ENCODE results near the gene ELOVL5. TPM values are rescaled to one million over a fixed set of nuclear protein-coding genes. Genes with fewer than 3 reads are reported as not detected.

Gene ELOVL5
- total RNA-seq, 1 experiment from 2014 or later: 218 TPM

DNA sequence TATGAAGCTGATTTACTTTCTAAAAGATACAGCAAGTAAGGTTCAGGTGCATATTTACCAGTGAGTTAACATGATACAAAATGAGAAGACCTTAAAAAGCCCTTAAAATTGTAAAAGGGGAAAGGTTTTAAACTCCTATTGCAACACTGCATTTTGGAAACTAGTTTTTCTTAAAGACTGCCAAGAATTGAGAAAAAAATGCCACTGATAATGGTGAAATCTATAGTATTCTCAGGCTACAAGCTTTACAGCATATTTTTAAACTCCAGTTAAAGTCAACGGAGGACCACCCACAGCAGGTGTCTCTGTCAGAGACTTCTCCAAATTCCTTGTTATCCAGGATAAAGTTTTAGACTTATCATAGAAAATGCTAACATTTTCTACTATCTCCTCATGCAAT, 53.6 kb downstream of the ELOVL5 start:
- ATAC-seq: no peak
- POLR2A ChIA-PET: no interaction called here
- no peak for DNase-seq (ENCODE audit: low read depth, low spot score)
- no peaks in the 10 kb centered on the region for H3K27me3 ChIP-seq (ENCODE audit: control insufficient read depth, insufficient read depth, low read length)
- BruUV-seq (replicated peaks): no TSS peak
- peaks cover 8% of the 10 kb centered on the region for H3K36me3 ChIP-seq (ENCODE audit: control insufficient read depth, insufficient read depth, low read length)
- peaks cover 39% of the 10 kb centered on the region for H3K4me1 ChIP-seq (ENCODE audit: control insufficient read depth, insufficient read depth, low read length)
- CTCF ChIA-PET: no interaction called here
- no peak overlapping the region for H3K27ac ChIP-seq (ENCODE audit: low read length)
- intact Hi-C loops (cut with micrococcal nuclease; ENCODE audit: unreplicated experiment) (loop anchor here (10.0 kb wide), 1 partner anchor 120 kb away; no protein-coding TSS in a partner anchor), in situ Hi-C loops (cut with HindIII; ENCODE audit: low pct_unique_long_range_greater_than_20kb, low sequenced_read_pairs) (no loop called here)
- TF ChIP-seq POLR2AphosphoS5 (IDR thresholded peaks at IDR 0.05; ENCODE audit: low read depth, low read length): no peak
- TF ChIP-seq, protein P1, sequence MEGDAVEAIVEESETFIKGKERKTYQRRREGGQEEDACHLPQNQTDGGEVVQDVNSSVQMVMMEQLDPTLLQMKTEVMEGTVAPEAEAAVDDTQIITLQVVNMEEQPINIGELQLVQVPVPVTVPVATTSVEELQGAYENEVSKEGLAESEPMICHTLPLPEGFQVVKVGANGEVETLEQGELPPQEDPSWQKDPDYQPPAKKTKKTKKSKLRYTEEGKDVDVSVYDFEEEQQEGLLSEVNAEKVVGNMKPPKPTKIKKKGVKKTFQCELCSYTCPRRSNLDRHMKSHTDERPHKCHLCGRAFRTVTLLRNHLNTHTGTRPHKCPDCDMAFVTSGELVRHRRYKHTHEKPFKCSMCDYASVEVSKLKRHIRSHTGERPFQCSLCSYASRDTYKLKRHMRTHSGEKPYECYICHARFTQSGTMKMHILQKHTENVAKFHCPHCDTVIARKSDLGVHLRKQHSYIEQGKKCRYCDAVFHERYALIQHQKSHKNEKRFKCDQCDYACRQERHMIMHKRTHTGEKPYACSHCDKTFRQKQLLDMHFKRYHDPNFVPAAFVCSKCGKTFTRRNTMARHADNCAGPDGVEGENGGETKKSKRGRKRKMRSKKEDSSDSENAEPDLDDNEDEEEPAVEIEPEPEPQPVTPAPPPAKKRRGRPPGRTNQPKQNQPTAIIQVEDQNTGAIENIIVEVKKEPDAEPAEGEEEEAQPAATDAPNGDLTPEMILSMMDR (IDR thresholded peaks at IDR 0.05): no peak
- H3K4me3 ChIP-seq (ENCODE audit: low read depth in 2 of 2, low read length in 2 of 2): no peak overlapping the region
- H3K9me3 ChIP-seq (ENCODE audit: control insufficient read depth, insufficient read depth, low read depth, low read length): no peaks in the 10 kb centered on the region

DNA sequence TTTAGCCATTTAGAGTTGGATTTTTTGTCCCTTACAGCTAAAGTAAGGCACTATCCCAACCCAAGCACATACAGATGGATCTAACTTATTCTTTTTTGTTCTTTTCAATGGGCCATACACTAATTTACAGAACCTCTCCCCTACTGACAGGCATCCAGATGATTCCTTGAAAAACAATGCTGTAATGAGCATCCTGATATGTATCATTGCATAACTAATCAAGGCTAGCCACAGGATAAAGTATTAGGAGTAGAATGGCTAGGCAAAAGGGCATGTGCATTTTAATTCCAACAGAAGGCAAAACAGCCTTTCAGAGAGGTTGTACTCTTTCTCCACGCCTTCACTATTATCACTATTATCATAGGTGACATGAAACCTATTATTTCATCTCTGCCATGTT, 54.1 kb downstream of the ELOVL5 start:
- no TSS peak for BruUV-seq (replicated peaks)
- intact Hi-C loops (cut with micrococcal nuclease; ENCODE audit: unreplicated experiment) (loop anchor here (10.0 kb wide), 1 partner anchor 120 kb away; no protein-coding TSS in a partner anchor), in situ Hi-C loops (cut with HindIII; ENCODE audit: low pct_unique_long_range_greater_than_20kb, low sequenced_read_pairs) (no loop called here)
- CTCF ChIA-PET: no interaction called here
- POLR2A ChIA-PET: no interaction called here
- no peak overlapping the region for H3K27ac ChIP-seq (ENCODE audit: low read length)
- H3K4me1 ChIP-seq (ENCODE audit: control insufficient read depth, insufficient read depth, low read length): peaks cover 33% of the 10 kb centered on the region
- ATAC-seq (no peak), DNase-seq (ENCODE audit: low read depth, low spot score) (no peak)
- H3K4me3 ChIP-seq (ENCODE audit: low read depth in 2 of 2, low read length in 2 of 2): no peak overlapping the region
- no peaks in the 10 kb centered on the region for H3K27me3 ChIP-seq (ENCODE audit: control insufficient read depth, insufficient read depth, low read length)
- TF ChIP-seq, protein P1 (IDR thresholded peaks at IDR 0.05): no peak
- TF ChIP-seq, protein P2, sequence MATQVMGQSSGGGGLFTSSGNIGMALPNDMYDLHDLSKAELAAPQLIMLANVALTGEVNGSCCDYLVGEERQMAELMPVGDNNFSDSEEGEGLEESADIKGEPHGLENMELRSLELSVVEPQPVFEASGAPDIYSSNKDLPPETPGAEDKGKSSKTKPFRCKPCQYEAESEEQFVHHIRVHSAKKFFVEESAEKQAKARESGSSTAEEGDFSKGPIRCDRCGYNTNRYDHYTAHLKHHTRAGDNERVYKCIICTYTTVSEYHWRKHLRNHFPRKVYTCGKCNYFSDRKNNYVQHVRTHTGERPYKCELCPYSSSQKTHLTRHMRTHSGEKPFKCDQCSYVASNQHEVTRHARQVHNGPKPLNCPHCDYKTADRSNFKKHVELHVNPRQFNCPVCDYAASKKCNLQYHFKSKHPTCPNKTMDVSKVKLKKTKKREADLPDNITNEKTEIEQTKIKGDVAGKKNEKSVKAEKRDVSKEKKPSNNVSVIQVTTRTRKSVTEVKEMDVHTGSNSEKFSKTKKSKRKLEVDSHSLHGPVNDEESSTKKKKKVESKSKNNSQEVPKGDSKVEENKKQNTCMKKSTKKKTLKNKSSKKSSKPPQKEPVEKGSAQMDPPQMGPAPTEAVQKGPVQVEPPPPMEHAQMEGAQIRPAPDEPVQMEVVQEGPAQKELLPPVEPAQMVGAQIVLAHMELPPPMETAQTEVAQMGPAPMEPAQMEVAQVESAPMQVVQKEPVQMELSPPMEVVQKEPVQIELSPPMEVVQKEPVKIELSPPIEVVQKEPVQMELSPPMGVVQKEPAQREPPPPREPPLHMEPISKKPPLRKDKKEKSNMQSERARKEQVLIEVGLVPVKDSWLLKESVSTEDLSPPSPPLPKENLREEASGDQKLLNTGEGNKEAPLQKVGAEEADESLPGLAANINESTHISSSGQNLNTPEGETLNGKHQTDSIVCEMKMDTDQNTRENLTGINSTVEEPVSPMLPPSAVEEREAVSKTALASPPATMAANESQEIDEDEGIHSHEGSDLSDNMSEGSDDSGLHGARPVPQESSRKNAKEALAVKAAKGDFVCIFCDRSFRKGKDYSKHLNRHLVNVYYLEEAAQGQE (IDR thresholded peaks at IDR 0.05; ENCODE audit: insufficient read depth in 1 of 2, low read depth in 2 of 2, low read length in 1 of 2): no peak
- TF ChIP-seq POLR2AphosphoS5 (IDR thresholded peaks at IDR 0.05; ENCODE audit: low read depth, low read length) (no peak), SIN3A (IDR thresholded peaks at IDR 0.05; ENCODE audit: borderline replicate concordance, insufficient read depth, low read depth, low read length) (no peak), TCF7L2 (IDR thresholded peaks at IDR 0.05; ENCODE audit: low read depth, low read length) (no peak)
- no peaks in the 10 kb centered on the region for H3K9me3 ChIP-seq (ENCODE audit: control insufficient read depth, insufficient read depth, low read depth, low read length)
- peaks cover 14% of the 10 kb centered on the region for H3K36me3 ChIP-seq (ENCODE audit: control insufficient read depth, insufficient read depth, low read length)
